Ascending aorta (tissue), 2 donors: ENCODE results near the gene ZDHHC20. TPM values are rescaled to one million over a fixed set of nuclear protein-coding genes. Genes with fewer than 3 reads are reported as not detected.

Experiments
- DNase-seq, 2 donors: peaks; one replicate each; pipeline ENCODE4 v3.0.0-alpha.2; 2019; ENCODE audit warnings: low spot score in 2 of 2
- H3K27ac ChIP-seq, 2 donors: fragments of 200-600 bp; sonication (generic); one replicate each; pipeline ENCODE4 v1.5.1; 2016 to 2017; ENCODE audit warnings: mild to moderate bottlenecking in 1 of 2
- H3K27me3 ChIP-seq: fragments of 200-600 bp; sonication (generic); one replicate; pipeline ENCODE4 v1.5.1; 2017
- H3K36me3 ChIP-seq, 2 donors: fragments of 200-600 bp; sonication (generic); one replicate each; pipeline ENCODE4 v1.5.1; 2016
- H3K4me1 ChIP-seq, 2 donors: fragments of 200-600 bp; sonication (generic); one replicate each; pipeline ENCODE4 v1.5.1; 2016 to 2017; ENCODE audit warnings: mild to moderate bottlenecking in 1 of 2
- H3K4me3 ChIP-seq, 2 donors: fragments of 200-600 bp; sonication (generic); one replicate each; pipeline ENCODE4 v1.5.1; 2016 to 2017; ENCODE audit warnings: mild to moderate bottlenecking in 1 of 2
- H3K9me3 ChIP-seq, 2 donors: fragments of 200-600 bp; sonication (generic); one replicate each; pipeline ENCODE4 v1.5.1; 2016
- CTCF ChIP-seq, 3 experiments: fragments of 200-600 bp in 2 of 3; fragments of 450-650 bp in 1 of 3; sonication (generic) in 2 of 3; IDR thresholded peaks; one replicate each; pipeline ENCODE4 v1.5.1; 2016 to 2019; ENCODE audit warnings: antibody characterized with exemption in 3 of 3, mild to moderate bottlenecking in 1 of 3, moderate library complexity in 1 of 3
- intact Hi-C: fragments of 100-400 bp; cut with DNase I; formaldehyde crosslinking; loops from one replicate; pipeline ENCODE4 v1.15.1; 2023
- total RNA-seq: library from RNA; depleted of rRNA; stranded (reverse); fragments of >200 nt; gene quantifications from one replicate; pipeline ENCODE4 v1.1.0, GENCODE V29; 2016

ZDHHC20 gene
- total RNA-seq, 1 donor from 2014 or later: 39.8 TPM

GRCh38 chr13:21372530-21372929 is 86.6 kb downstream of the ZDHHC20 start:
- Histone ChIP-seq H3K9me3 (no peaks in the 10 kb centered on the region), H3K36me3 (peaks cover 5 to 20% of the 10 kb centered on the region in 2 donors), H3K27ac (no peak overlapping the region), H3K27me3 (no peaks in the 10 kb centered on the region), H3K4me1 (no peaks in the 10 kb centered on the region), H3K4me3 (no peak overlapping the region)
- DNase-seq: no peak
- no peak for TF ChIP-seq CTCF (IDR thresholded peaks at IDR 0.05)
- intact Hi-C loops: no loop called here

- no peaks in the 10 kb centered on the region for H3K4me1 ChIP-seq
- intact Hi-C loops: no loop called here
Measured at GRCh38 chr13:21371011-21371410, 88.1 kb downstream of the ZDHHC20 start.

DNA sequence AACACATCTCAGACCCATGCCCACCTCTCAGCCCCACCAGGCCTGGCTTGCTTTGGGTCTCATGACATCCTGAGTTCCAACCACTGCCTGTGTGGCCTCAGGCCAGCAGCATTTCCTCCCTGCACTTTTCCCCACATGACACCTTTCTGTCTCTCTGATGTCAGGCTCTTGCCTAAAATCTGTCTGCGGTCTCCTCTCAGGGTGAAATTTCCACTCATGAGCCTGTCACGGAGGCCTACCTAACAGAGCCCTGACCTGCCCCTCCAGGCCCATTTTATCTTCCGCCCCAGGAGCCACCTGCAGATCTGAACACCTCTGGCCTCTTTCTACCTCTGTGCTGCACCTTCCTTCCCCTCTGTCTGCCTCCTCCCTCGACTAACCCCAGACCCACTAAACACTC is 93.5 kb downstream of the ZDHHC20 start:
- Histone ChIP-seq H3K9me3 (no peaks in the 10 kb centered on the region), H3K36me3 (no peaks in the 10 kb centered on the region), H3K4me1 (no peaks in the 10 kb centered on the region), H3K27me3 (no peaks in the 10 kb centered on the region), H3K4me3 (no peak overlapping the region), H3K27ac (no peak overlapping the region)
- no peak for TF ChIP-seq CTCF (IDR thresholded peaks at IDR 0.05)
- no peak for DNase-seq
- intact Hi-C loops: no loop called here

More at GRCh38 chr13:21371011-21371410, 88.1 kb downstream of the ZDHHC20 start:
- no peak for DNase-seq
- no peaks in the 10 kb centered on the region for H3K9me3 ChIP-seq
- peaks cover 5 to 16% of the 10 kb centered on the region in 2 donors for H3K36me3 ChIP-seq
- no peak overlapping the region for H3K27ac ChIP-seq
- H3K4me3 ChIP-seq: no peak overlapping the region
- no peak for TF ChIP-seq CTCF (IDR thresholded peaks at IDR 0.05)
- no peaks in the 10 kb centered on the region for H3K27me3 ChIP-seq

DNA sequence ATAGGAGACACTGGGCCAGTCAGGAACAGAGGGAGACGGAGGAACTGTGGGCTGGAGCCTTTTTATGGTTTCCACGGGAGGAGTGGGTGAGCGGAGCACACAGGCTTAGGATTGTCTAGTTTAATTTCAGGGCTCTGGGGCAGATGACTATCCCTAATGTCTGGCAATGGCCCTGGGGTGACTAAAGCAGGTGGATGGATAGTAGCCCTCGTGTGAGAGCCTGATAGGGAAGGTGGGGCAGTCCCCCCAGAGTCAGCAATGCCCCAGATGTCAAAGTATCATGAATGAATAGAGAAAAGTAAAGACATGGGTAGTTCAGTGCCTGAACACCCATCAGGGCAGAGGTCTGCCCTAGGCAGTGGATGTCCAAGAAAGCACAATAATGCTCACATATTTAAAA is 94.2 kb downstream of the ZDHHC20 start:
- TF ChIP-seq CTCF (IDR thresholded peaks at IDR 0.05): no peak
- DNase-seq: no peak
- no peaks in the 10 kb centered on the region for H3K4me1 ChIP-seq
- no peak overlapping the region for H3K4me3 ChIP-seq
- no peaks in the 10 kb centered on the region for H3K9me3 ChIP-seq
- intact Hi-C loops: no loop called here
- H3K36me3 ChIP-seq: no peaks in the 10 kb centered on the region
- no peaks in the 10 kb centered on the region for H3K27me3 ChIP-seq
- no peak overlapping the region for H3K27ac ChIP-seq

DNA sequence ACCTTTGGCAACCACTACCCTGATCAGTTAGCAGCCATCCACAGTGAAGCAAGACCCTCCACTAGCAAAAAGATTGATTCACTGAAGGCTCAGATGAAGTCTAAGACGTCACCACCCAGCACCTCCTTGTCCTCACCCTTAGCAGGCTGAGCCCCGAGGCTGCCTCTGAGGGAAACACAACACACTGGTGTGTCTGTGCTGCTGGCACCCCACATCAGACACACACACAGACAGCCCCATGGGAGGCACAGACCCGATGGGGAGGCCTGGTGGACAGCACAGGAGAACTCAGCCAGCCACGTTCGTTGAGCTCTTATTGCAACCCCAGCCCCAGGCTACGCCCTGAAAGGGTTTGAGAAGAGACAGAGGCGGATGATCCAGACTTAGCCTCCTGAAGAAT is 94.7 kb downstream of the ZDHHC20 start:
- Histone ChIP-seq H3K27ac (no peak overlapping the region), H3K9me3 (no peaks in the 10 kb centered on the region), H3K4me3 (no peak overlapping the region), H3K27me3 (no peaks in the 10 kb centered on the region), H3K36me3 (no peaks in the 10 kb centered on the region), H3K4me1 (no peaks in the 10 kb centered on the region)
- intact Hi-C loops: no loop called here
- no peak for TF ChIP-seq CTCF (IDR thresholded peaks at IDR 0.05)
- no peak for DNase-seq

DNA sequence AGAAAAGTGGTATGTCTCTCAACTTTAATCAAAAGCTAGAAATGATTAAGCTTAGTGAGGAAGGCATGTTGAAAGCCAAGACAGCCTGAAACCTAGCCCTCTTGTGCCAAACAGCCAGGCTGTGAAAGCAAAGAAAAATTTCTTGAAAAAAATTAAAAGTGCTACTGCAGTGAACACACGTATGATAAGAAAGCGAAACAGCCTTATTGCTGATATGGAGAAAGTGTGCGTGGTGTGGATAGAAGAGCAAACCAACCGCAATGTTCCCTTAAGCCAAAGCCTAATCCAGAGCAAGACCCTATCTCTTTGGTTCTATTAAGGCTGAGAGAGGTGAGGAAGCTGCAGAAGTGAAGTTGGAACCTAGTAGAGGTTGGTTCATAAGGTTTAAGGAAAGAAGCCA is 96.4 kb downstream of the ZDHHC20 start:
- no peak overlapping the region for H3K4me3 ChIP-seq
- no peaks in the 10 kb centered on the region for H3K27me3 ChIP-seq
- intact Hi-C loops: no loop called here
- H3K4me1 ChIP-seq: no peaks in the 10 kb centered on the region
- H3K36me3 ChIP-seq: no peaks in the 10 kb centered on the region
- no peak for DNase-seq
- TF ChIP-seq CTCF (IDR thresholded peaks at IDR 0.05): no peak
- H3K9me3 ChIP-seq: no peaks in the 10 kb centered on the region
- no peak overlapping the region for H3K27ac ChIP-seq
